Stimulated activated CD8-positive, alpha-beta memory T cell treated with anti-CD3 and anti-CD28 coated beads, Interleukin-4, amount 100 ng/mL, for 4 hours (primary cell): ENCODE data around the gene PGS1.

Source experiments
- DNase-seq, 2 donors: peaks; one replicate each; pipeline ENCODE4 v3.0.0-alpha.2; 2020; ENCODE audit warnings: low read depth in 2 of 2, low spot score in 1 of 2

Gene PGS1

DNA sequence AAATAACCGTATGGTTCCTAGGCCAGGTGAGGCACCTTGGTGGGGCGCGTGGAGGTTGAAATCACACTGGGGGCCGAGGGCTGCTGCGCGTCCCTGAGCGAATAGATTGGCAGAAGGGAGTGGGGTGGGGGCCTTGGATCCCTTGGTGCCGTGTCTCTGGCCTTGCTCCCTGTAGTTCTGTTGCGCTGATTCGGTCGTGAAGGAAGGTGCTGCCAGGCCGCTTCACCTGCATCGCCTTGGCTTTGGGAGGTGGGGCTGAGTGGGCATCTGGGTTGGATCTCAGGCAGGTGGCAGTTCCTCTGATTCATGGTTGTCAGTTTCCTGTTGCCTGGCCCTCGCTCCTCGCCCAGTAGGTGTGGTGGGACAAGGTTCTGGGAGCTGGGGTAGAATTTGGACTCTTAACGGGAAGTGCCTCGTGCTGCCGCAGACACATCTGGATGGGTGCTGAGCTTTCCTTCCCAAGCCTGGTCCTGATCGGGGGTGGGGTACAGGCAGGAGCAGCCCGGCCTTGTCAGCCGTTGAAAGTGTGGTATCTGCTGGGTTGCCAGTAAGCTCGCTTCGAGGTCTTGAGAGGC lies 30.1 kb downstream of the PGS1 start:
- no peak for DNase-seq

DNA sequence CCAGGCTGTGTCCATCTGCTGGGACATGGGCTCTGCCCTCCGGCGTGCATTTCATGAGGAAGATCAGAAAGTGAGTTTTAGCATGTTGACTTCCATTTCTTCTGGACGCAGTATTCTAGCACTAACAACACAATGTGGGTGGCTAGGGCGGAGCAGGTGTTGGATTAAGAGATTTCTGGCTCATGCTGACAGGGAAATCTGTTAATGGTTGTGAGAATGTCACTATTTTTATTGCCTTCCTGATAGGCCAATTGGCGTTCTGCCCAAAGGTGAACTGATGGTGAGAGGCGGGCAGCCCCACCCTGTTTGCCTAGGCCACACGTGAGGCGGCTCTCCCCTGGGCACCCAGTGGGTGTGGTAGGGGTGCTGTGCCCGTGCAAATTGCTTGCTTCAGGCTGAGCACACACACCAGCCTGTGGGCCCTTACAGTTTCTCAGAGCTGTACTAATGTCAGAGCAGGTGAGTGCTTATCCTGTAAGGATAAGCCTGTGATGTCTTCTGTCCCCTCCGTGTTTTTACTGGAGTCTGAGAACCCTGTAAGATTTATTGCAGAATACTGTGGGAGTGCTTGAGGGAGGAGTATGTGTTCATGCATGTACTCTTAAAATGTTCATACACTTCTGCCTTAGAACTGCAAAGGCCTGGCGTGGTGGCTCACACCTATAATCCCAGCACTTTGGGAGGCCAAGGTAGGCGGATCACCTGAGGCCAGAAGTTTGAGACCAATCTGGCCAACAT lies 30.9 kb downstream of the PGS1 start:
- no peak for DNase-seq

DNA sequence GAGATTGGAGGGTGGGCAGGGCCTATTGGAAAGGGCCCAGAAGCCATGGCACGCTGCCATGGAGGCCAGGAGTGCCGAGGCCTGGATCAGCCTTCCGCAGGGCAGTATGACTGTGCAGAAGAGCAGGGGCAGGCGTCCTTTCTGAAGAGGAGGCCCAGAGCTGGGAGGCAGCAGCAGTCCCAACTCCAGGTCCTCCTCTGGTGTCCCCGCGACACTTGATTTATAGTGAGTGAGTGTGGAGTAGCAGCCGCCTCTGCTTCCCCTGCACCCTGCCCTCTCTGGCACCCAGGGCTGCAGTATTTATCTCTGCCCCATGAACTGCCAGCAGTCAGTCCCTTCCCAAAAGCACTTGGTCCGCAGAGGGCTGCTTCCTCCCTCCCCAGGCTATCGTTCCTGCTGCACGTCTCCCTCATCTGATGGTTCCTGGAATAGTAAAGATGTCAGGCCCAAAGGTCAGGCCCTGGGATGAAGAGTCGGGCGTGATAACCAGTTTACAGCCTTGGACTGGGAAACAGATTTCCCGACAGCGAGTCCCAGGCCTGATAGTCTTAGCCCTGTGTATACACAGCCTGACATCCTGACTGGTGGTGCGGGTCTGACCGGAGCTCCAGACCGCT lies 32.9 kb downstream of the PGS1 start:
- no peak for DNase-seq

DNA sequence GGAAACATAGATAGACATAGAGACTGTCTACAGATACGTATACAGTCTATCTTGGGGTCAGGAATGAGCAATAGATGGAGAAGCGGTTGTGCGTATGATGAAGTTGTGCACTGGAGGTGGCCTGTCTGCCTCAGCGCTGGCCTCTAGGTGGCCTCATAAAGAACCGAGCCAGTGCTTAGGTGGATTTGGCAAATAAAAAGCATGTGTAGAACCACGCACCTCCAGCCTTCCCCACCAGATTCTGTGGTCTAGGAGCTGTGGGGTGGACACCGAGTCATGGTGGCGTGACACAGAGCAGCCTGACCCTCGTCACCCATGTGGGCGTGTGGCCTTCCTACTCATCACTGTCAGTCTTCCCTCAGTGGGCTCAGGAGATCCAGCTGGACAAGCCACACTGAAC lies 34.0 kb downstream of the PGS1 start:
- no peak for DNase-seq

DNA sequence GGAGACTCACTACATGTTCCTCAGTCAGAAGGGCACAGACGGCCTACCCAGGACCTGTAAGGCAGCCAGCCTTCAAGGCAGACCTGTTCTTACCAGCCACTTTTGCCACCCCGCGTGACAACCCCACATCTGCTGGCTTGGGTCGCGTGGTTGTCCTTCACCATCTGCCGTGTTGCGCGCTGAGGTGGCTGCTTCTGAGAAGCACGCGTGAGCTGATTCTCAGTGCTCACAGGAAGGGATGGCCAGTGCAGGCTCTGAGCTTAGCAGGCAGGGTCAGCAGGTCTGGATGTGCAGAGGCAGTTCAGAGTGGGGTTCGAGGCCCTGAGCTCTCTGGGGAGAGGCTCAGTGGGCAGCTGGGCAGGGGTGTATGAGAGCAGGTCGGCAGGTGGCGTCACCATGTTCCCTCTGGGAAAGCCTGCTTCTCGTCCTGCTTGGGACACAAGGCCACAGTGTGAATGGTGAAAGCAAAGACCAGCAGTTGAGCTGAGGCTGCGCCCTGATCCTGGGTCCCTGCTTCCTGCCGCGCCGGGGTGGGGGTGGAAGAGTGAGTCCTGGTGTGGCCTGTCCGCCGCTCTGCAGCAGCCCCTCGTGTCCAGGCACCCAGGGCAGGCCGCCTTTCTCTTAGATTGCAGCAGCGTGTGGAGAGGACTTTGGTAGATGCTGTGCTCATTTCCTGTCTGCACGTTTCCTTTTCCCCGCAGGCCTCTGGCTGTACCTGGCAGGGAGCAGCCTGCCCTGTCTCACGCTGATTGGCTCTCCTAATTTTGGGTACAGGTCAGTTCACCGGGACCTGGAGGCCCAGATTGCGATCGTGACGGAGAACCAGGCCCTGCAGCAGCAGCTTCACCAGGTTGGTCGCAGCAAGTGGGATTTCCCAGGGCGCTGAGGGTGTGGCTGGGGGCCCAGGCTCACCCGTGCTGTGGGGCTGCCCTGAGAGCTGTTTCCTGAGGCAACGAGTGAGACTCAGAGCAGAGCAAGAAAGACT lies 36.0 kb downstream of the PGS1 start:
- DNase-seq = peak; percentile 19 to 22

DNA sequence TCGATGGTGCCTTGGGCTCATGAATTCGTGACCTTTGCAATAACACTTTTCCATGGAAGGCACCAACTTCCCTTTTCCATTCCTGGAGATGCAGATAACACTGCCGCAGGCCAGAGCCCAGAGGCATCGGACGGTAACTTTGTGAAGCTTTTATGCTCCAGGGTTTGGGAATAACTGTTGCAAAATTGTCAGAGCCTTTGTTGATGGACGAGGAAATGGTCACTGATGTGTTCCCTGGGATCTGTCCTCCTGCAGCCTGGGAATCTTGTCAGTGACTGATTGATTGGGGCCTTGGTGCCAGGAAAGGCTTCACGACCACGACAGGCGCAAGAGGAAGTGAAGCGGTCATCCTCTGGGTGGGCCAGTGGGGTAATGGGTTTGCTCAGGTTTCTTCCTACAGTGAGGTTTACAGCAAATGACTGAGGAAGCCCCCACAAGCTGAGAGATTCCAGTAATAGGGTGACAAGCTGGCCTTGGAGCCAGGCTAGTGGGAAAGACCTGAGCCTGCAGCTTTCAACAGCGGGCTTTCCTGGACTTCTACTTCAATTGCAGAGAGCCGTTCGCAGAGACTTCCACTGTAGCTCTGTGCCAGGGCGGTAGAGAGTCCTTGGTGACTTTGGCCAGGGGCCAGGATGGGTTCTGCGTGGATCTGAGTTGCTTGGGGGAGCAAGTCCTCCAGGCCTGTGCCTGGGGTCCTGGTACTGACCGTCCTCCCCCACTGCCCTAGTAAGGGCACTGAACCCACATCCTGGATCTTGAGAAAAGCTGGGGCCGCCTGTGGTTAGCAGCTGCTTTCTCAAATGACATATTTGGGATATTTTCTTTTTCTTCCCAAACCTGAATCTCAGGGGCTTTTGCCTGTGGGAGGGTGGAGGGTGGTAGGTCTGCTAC lies 37.6 kb downstream of the PGS1 start:
- DNase-seq = no peak

DNA sequence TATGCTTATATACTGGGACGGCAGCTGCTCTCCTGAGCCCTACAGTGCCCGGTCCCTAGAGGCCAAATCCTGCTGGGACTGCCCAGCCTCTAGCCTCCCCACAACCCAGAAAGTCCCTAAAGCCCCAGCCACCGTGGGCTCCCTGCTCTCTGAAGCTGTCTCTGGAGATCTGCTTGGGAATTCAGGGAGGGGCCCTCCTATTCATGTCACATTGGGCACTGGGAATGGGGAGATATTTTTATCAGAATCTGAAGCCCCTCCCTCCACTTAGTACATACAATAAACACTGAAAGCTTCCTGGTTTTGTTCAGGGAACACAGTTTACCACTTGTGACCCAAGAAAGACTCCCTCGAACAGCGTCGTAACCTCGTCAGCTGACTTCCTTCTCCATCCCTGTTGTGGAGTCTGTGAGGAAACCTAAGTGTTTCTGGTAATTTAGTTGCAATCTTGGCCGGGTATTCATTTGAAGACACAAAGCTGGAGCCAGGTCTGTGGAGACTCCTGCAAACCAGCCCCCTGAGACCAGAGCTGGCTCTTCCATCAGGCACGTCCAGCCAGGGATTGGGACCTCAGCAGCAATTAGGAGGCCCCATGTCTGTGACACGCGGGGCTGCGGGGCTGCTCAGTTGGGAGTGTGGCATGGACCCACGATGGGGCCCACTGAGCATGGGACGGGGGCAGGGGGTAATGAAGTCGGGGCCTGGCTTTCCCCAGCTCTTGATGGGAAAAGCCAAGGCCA lies 38.5 kb downstream of the PGS1 start:
- DNase-seq = no peak

DNA sequence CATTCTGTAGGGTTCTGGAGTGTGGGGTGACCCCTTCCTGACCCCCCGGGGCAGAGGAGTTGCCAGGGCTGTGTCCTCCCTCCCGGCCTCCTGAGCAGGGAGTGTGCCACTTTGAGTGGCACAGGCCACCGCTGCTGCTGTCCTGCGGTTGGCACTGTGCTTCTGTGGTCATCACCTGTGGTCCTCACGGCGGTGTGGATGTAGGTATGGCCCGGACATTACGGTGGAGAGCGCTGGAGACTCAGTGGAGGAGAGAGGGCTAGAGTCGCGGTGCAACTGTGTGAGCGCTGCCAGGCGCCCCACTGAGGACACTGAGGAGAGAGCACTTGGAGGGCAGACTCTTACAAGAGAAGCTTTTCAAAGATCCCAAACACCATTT lies 39.1 kb downstream of the PGS1 start:
- DNase-seq = no peak

DNA sequence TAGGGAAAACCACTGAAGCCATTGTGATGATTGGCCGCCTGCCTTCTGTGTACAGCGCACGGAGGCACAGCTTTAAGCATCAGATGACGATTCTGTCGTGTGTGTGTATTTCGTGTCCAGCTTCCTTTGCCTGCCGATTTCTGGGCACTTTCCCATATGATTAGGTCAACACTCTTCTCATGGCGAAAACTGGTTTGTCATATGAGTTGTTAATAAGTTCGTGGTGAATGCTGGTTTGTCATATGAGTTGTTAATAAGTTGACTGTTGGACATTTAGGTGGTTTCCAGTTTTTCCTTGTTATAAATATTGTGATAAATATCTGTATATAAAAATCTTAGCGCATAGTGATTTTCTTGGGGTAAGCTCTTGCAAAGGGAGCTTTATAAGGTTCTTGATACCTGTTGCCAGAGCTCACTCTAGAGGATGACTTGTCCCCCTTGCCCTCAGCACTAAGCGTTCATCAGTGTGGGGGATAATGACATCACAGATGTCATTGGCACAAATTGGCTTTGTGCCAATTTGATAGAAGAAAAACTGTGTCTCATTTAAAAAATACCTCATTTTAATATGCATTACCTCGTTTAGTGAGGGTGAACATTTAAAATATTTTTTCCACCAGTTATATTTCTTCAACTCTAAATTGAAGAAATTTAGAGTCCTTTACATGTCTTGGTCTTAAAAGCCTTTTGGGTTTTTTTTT lies 40.0 kb downstream of the PGS1 start:
- DNase-seq = no peak

DNA sequence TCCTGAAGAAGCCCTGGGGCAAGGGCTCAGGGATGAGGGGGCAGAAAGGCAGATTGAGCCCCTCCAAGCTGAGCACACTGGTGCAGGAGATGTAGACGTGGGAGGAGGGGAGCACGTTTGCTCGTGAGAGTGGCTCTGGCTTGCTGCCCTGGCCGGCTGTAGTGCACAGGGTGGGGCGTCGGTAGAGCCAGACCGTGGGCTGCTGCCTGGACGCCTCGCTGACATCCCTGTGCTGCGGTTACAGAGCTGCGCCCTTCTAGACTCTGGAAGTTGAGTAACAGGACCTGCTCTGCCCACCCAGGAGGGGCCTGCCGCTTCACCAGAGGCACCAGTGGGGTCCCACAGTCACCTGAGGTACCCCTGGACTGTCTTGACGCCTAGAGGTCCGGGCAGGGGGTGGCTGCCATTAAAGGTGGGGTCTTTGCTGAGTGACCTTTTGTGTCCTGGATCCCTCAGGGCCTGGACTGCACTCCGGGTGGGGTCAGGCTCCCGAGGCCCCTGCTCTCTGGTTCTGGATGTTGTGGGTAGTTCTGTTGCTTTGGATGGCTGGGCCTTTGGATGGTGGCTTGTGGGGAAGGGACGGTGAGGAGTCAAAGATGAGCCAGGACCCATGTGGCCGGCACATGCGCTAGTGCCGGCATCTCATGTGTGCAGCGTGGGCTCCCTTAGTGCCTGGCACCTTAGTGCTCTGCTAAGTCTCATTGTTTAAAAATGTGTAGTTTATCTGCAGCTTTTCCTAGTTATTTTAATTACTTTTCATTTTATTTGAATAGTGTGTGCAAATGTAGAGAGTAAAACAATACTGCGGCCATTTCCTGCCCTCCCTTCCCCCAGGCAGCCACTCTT lies 41.7 kb downstream of the PGS1 start:
- DNase-seq = no peak

DNA sequence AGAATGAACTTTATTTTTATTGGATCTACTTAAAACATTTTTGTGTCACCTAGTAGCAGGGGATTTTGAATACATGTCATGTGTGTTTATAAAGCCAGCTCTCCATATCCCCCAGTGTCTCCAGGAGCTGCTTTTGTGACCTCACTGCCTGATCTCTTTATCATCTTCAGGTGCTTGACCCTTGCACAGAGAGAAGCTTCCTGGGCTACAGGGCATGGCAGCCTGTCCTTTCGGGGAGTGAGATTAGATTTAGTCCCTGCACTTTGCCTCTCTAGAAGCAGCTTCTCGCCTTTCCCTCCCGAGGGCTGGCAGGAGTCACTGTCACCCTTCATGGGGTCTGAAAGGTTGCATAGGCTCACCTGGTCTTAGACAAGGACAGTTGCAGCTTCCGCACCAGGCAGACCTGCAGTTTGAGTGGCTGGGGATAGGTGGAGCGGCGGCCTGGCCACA lies 42.7 kb downstream of the PGS1 start:
- no peak for DNase-seq

DNA sequence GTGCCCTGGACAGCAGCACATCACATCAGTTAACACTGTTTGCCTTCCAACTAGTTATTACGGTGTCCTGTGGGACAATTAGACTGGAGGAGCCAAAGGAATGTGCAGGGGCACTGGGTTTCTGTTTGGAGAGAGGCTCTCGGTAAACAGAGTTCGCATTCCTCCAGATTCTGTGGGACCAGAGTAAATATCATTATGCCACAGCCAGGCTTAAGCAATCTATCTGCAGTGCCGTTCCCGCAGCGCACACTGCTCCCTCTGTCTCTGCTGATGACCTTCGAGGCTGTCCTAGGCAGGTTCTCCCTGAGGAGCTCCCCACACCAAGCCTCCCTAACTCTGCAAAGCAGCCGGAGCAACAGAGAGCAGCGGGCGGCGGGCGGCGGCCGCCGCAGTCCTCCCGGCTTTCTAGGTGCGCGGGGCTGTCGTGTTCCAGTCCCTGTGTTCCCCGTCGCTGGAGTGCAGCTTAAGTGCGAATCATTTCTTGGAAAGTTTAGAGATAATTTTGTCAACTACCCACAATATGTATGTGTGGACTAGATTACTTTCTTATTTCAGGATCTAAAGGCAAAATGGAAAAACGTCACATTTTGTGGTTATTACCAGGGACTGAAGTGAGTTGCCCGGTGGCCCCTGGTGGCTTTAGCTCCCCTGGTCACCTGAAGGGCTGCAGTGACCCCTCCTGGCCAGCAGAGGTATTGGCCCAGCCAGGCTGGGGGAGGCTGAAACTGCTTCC lies 43.3 kb downstream of the PGS1 start:
- DNase-seq = peak; percentile 46 to 49

DNA sequence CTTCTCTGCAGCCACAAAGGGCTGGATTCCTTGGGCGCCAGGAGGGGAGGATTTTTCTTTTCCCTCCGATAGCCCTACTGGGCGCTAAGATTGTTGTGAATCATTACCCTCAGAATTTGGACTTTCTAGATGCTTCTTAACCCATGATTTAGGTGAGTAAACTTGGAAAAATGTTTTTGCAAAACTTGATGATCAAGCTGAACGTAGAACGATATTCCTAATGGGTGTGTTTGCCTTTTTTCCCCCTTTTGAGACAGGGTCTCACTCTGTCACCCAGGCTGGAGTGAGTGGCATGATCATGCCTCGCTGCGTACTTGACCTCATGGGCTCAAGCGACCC lies 43.8 kb downstream of the PGS1 start:
- no peak for DNase-seq

DNA sequence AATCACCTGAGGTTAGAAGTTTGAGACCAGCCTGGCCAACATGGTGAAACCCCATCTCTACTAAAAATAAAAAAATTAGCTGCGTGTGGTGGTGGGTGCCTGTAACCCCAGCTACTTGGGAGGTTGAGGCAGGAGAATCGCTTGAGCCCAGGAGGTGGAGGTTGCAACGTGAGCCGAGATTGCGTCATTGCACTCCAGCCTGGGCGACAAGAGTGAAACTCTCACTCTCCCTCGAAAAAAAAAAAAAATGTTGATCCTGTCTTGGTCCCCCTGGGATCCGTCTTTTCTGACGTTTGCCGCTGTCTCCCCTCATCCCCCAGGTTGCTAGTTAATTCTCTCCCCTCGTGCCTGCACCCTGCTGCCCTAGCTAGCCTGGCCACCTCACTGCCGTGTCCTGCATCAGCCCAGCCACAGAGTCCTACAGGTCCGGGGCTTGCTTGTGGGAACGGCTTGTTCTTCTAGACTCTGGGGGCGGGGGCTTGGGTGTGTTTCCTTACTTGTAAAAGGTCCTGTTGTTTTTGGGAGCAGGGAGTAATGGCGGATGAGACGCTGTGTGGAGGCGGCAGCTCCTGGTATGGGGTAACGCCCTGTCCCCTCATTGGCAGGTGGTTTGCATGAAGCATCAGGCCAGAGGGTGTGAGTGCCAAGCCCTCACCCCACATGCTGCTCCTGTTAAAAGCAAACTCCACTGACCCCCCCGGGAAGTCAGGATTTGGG lies 44.6 kb downstream of the PGS1 start:
- DNase-seq = no peak

DNA sequence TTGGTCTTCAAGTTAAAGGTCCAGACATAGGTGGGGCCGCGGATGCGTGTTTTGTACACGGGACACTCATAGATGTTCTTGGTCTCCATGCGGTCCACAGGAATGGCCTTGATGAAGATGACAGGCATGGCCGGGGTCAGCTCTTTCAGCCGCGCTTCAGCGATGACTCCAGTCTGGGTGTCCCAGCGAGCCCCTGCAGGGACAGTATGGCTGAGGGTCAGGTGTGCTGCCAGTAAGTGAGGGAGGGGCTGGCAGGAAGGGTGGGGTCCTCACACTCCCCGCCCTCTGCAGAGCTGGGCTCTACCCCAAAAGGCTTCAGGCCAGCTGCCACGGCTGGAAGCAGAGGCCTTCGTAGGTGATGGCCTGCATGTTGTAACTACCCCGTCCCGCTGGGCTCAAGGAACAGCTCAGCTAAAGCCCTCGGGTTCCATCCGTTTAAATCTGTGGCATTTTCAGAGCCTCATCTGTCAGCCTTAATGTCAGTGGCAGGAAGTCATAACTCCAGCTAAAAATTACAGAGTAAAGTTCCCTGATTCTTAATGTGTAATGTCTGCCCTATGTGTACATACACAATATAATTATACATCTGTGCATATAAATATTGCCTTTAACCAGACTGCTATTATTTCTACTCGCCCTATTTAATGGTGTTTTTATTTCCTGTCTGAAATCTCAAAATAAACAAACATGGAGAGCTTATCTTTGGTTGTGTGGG lies 45.7 kb downstream of the PGS1 start:
- DNase-seq = no peak

DNA sequence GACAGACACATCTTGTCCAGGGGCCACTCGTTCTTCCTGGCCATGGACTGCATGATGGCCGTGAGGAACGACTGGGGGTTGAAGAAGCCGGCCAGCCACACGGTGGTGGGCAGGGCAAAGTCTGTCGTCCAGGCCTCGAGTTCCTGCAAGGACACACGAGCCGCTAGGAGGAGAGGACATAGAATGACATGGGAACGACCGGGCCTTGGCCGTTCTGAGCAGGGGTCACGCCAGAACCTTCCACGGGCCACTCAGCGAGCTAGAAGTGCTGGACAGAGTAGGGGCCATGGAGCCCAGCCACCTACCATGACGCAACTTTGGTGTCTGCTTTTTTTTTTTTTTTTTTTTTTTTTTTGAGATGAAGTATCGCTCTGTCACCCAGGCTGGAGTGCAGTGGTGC lies 47.0 kb downstream of the PGS1 start:
- DNase-seq = no peak
